IPS-15b (cell line): Measurements from ENCODE around the gene RAB2B.

Source experiments
- H3K27me3 ChIP-seq: one replicate; pipeline ENCODE4 v1.6.1; 2013; ENCODE audit warnings: low read length; ENCODE audit not compliant: control insufficient read depth, insufficient read depth
- H3K36me3 ChIP-seq: one replicate; pipeline ENCODE4 v1.6.1; 2013; ENCODE audit warnings: low read length; ENCODE audit not compliant: control insufficient read depth, insufficient read depth
- H3K4me1 ChIP-seq: one replicate; pipeline ENCODE4 v1.6.1; 2013; ENCODE audit warnings: mild to moderate bottlenecking, low read length; ENCODE audit not compliant: control insufficient read depth, insufficient read depth
- H3K4me3 ChIP-seq: one replicate; pipeline ENCODE4 v1.5.1; 2013; ENCODE audit warnings: low read depth, low read length
- H3K9ac ChIP-seq: one replicate; pipeline ENCODE4 v1.6.1; 2013; ENCODE audit warnings: low read depth, mild to moderate bottlenecking, low read length
- H3K9me3 ChIP-seq: one replicate; pipeline ENCODE4 v1.6.1; 2013; ENCODE audit warnings: mild to moderate bottlenecking, low read length; ENCODE audit not compliant: control insufficient read depth, insufficient read depth

RAB2B gene

GRCh38 chr14:21476925-21477681 lies at the start of gene RAB2B, which contains the start of gene TOX4:
Gene RAB2B, minus strand, starts transcription at chr14:21476959. Its CDS starts 87 bp downstream, at chr14:21476872.
Gene TOX4, plus strand, starts transcription at chr14:21477195. Its CDS starts 84 bp downstream, at chr14:21477279.
- Histone ChIP-seq H3K4me3 (peak within 1 kb of the TSS; percentile 98), H3K9me3 (no peaks in the 10 kb centered on the region), H3K36me3 (peaks cover 4% of the 10 kb centered on the region), H3K9ac (peak within 1 kb of the TSS; percentile 92), H3K4me1 (peaks cover 3% of the 10 kb centered on the region), H3K27me3 (no peaks in the 10 kb centered on the region)

- Histone ChIP-seq H3K4me3 (peak within 1 kb of the TSS; percentile 82), H3K9ac (peak within 1 kb of the TSS; percentile 82), H3K36me3 (peaks cover 42% of the 10 kb centered on the region), H3K4me1 (peaks cover 47% of the 10 kb centered on the region), H3K9me3 (no peaks in the 10 kb centered on the region), H3K27me3 (no peaks in the 10 kb centered on the region)
Observed at GRCh38 chr14:21525962-21526671, 49.4 kb upstream of the RAB2B start, which contains the start of gene SALL2. Gene SALL2, minus strand, starts transcription at chr14:21526346. Its CDS starts 219 bp downstream, at chr14:21526127.

DNA sequence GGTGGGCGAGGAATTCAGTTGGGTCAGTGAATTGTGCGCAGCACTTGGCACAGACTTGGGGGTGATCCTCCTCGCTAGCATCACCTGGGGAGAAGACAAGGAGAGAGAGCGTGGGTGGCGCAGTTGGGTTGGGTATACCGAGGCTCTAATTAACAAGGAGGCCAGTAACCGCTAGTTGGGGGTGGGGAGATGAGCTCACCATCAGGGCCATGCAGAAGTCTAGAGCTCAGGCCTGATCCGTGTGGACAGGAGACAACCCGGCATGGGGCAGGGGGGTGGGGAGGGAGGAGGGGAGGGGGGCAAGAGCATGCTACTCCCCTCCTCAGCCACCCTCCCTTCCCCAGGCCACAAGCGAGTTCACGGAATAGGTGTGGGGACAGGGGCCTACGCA lies 48.8 kb upstream of the RAB2B start:
- Histone ChIP-seq H3K36me3 (peaks cover 46% of the 10 kb centered on the region), H3K9me3 (no peaks in the 10 kb centered on the region), H3K27me3 (no peaks in the 10 kb centered on the region), H3K9ac (peak overlapping the region; percentile 82), H3K4me3 (peak overlapping the region; percentile 82), H3K4me1 (peaks cover 45% of the 10 kb centered on the region)

DNA sequence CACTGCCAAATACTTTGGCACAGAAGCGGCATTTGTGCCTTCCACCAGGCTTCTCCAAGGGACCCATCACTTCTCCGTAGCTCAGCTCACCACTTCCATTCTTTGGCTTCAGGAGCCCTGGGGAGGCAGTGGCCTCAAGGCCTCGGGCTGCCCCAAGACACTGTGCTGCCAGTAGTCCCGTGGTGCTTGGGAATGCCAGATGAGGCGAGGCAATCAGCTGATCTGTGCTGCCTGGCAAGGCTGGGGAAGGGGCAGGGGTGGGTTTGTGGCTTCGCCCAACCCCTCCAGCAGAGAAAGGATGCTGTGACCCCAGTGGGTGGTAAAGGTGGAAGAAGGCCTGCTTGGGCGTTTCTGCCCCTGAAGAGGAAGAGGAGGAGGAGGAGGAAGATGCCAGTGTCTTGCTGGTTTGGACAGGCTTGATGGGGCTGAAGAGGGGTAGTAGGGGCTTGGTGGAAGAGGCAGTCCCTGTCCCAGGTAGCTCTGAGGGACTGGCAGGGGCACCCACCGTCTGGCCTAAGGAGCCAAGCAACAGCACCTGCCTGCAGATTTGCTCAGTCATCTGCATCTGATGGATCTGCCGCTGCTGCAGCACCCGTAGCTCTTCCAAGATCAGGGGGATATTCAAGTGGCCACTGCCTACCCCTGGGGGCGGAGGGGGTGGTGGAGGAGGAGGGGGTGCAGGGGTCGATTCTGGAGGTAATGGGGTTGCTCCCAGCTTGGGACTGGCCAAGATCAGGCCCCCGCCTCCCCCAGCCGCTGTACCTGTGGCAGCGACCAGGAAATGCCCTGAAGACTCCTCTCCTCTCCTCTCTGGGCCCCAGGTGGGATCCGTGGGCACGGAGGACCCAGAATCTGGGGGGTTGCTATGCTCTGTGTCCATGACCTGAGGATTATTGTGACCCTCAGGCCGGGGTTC lies 48.1 kb upstream of the RAB2B start:
- Histone ChIP-seq H3K9ac (peak overlapping the region; percentile 82), H3K4me1 (peaks cover 43% of the 10 kb centered on the region), H3K4me3 (peak overlapping the region; percentile 82), H3K27me3 (no peaks in the 10 kb centered on the region), H3K36me3 (peaks cover 46% of the 10 kb centered on the region), H3K9me3 (no peaks in the 10 kb centered on the region)

- Histone ChIP-seq H3K4me3 (no peak overlapping the region), H3K36me3 (peaks cover 46% of the 10 kb centered on the region), H3K4me1 (peaks cover 31% of the 10 kb centered on the region), H3K9me3 (no peaks in the 10 kb centered on the region), H3K9ac (peak overlapping the region; percentile 56), H3K27me3 (no peaks in the 10 kb centered on the region)
Observed at GRCh38 chr14:21523203-21523602, 46.4 kb upstream of the RAB2B start.

GRCh38 chr14:21521501-21521900 lies 44.7 kb upstream of the RAB2B start:
- H3K27me3 ChIP-seq = no peaks in the 10 kb centered on the region
- H3K4me1 ChIP-seq = peaks cover 22% of the 10 kb centered on the region
- no peak overlapping the region for H3K4me3 ChIP-seq
- no peak overlapping the region for H3K9ac ChIP-seq
- no peaks in the 10 kb centered on the region for H3K9me3 ChIP-seq
- H3K36me3 ChIP-seq = peaks cover 46% of the 10 kb centered on the region

DNA sequence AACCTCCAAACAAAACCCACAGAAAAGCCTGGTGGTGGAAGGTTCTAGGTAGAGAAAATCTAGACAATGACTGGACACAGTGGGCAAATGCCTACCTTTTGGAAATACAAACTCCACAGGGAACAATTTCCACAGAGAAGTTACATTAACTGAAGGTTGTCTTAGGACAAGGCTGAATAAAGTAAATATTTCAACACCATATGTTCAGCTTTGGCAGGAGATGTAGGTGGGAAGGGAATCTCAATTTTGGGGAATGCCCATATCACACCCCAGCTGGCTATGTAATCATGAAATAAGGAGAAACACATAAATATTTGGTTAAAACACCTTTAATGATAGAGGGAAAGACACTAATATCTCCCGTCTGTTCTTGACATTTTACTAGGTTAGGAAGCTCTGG lies 44.0 kb upstream of the RAB2B start:
- H3K36me3 ChIP-seq = peaks cover 46% of the 10 kb centered on the region
- H3K4me3 ChIP-seq = no peak overlapping the region
- no peaks in the 10 kb centered on the region for H3K9me3 ChIP-seq
- no peaks in the 10 kb centered on the region for H3K27me3 ChIP-seq
- no peak overlapping the region for H3K9ac ChIP-seq
- peaks cover 22% of the 10 kb centered on the region for H3K4me1 ChIP-seq

GRCh38 chr14:21518725-21519124 lies 42.0 kb upstream of the RAB2B start:
- Histone ChIP-seq H3K9ac (no peak overlapping the region), H3K36me3 (peaks cover 30% of the 10 kb centered on the region), H3K4me1 (peaks cover 18% of the 10 kb centered on the region), H3K27me3 (no peaks in the 10 kb centered on the region), H3K4me3 (no peak overlapping the region), H3K9me3 (no peaks in the 10 kb centered on the region)

DNA sequence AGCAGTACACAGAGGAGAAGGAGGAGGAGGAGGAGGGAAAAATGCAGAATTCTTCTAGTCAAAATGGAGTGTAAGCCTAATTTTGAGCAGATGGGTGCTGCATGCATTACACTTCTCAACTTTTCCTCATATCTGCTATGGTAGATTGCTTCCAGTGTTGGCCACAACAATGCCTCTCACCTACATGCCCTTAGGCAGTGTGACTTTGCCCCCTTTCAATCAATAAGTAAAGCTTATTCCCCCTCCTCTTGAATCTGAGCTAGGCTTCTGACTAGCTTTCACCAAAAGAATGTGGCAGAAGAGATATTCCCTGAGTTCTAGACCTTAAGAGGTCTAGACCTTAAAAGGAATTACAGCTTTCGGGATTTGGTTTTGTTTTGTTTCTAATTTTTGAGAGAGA lies 37.6 kb upstream of the RAB2B start:
- peaks cover 13% of the 10 kb centered on the region for H3K4me1 ChIP-seq
- no peaks in the 10 kb centered on the region for H3K9me3 ChIP-seq
- no peak overlapping the region for H3K9ac ChIP-seq
- H3K36me3 ChIP-seq = no peaks in the 10 kb centered on the region
- H3K27me3 ChIP-seq = no peaks in the 10 kb centered on the region
- H3K4me3 ChIP-seq = no peak overlapping the region

DNA sequence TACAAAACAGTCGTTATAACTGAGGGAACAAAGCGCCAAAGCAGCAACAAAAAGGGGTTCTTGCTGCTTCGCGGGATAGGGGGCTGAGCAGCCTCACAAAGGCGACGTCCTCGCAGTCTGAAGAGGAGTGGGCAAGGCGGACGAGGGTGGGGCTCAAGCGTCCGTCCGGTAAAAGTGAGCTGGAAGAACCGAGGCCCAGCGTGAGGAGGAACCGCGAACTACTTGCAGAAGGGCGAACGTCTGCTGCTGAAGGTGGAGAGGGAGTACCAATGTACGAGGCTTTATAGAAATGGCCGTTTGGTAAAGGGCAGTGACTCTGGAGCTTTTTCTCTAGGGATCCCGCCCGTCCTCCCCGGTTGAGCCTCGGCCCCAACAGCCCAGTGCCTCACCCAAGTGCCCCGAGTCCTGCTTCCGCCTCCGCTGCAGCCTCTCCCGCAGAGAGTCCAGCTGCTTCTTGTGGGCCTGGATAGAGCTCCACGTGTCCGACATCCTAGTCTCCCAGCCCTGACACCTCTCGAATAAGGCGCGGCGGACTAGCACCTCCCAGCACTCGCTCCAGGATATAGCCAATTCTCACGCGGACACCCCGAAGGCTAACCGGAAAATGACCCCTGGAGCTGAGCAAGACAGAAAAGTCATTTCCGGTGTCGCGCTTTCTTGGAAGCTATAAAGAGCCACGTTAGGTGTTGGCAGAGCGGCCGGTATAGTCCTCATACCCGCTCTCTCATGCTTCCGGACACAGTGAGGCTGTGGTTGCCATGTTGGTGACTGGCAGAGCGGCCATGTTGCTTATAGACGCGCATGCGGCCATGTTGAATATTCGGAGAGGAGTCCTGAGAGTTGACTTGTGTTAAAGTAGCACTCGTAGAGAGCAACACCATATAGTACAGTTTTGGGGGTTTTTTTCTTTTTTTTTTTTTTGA lies 34.2 kb upstream of the RAB2B start, which contains the start of gene METTL3:
Gene METTL3 (minus strand): TSS at position 606 of the 923 bp plus-strand sequence. CDS start 117 bp downstream, at position 489.
- H3K9ac ChIP-seq = peak within 1 kb of the TSS; percentile 98
- no peaks in the 10 kb centered on the region for H3K27me3 ChIP-seq
- H3K9me3 ChIP-seq = no peaks in the 10 kb centered on the region
- H3K4me3 ChIP-seq = peak within 1 kb of the TSS; percentile 100
- peaks cover 2% of the 10 kb centered on the region for H3K36me3 ChIP-seq
- H3K4me1 ChIP-seq = peaks cover 10% of the 10 kb centered on the region
